Keratinocyte (primary cell): Measurements from ENCODE around the gene HEPN1. TPM values are rescaled to one million over a fixed set of nuclear protein-coding genes. Genes with fewer than 3 reads are reported as not detected.

Experiments used
- DNase-seq: peaks from one replicate; pipeline ENCODE4 v3.0.0-alpha.2; 2011; ENCODE audit warnings: low read depth, missing footprints, low spot score
- FAIRE-seq: peaks from 2 replicates; lab custom pipeline; 2011; peaks lifted over from hg19 to GRCh38; lab: Jason Lieb, UNC
- H2AFZ ChIP-seq: 2 replicates; pipeline ENCODE4 v1.6.0; 2012; ENCODE audit warnings: low read length, control low read depth, inconsistent platforms; ENCODE audit not compliant: control insufficient read depth
- H3K27ac ChIP-seq: 2 replicates; pipeline ENCODE4 v1.5.1; 2011; ENCODE audit warnings: low read length; ENCODE audit not compliant: control insufficient read depth, insufficient read depth
- H3K27me3 ChIP-seq: 3 replicates; pipeline ENCODE4 v1.6.0; 2011; ENCODE audit warnings: low read length; ENCODE audit not compliant: control insufficient read depth, insufficient read depth; ENCODE audit errors: extremely low read depth
- H3K36me3 ChIP-seq, 2 experiments: 2 replicates in 1 of 2; 3 replicates in 1 of 2; pipeline ENCODE4 v1.5.1; 2011; ENCODE audit warnings: low read length in 2 of 2, mild to moderate bottlenecking in 1 of 2; ENCODE audit not compliant: control insufficient read depth in 2 of 2, insufficient read depth in 2 of 2; ENCODE audit errors: extremely low read depth in 1 of 2
- H3K4me1 ChIP-seq: 3 replicates; pipeline ENCODE4 v1.5.1; 2011; ENCODE audit warnings: low read length; ENCODE audit not compliant: control insufficient read depth, insufficient read depth; ENCODE audit errors: extremely low read depth
- H3K4me2 ChIP-seq: 3 replicates; pipeline ENCODE4 v1.6.0; 2011; ENCODE audit warnings: low read depth, low read length; ENCODE audit not compliant: control insufficient read depth, insufficient read depth; ENCODE audit errors: extremely low read depth
- H3K4me3 ChIP-seq, 3 experiments: fragments of 200-600 bp in 1 of 3; sonication (generic) in 1 of 3; 2 replicates in 2 of 3; 3 replicates in 1 of 3; pipeline ENCODE4 v1.5.1; 2011 to 2016; ENCODE audit warnings: low read length in 3 of 3, mild to moderate bottlenecking in 3 of 3, control low read depth in 2 of 3, inconsistent platforms in 1 of 3, low read depth in 1 of 3, mixed read lengths in 1 of 3, mixed run types in 1 of 3, moderate library complexity in 1 of 3; ENCODE audit not compliant: control insufficient read depth in 2 of 3, insufficient read depth in 2 of 3; ENCODE audit errors: extremely low read depth in 1 of 3
- H3K79me2 ChIP-seq: 2 replicates; pipeline ENCODE4 v1.6.0; 2012; ENCODE audit warnings: low read length; ENCODE audit not compliant: control insufficient read depth, insufficient read depth
- H3K9ac ChIP-seq: 3 replicates; pipeline ENCODE4 v1.6.0; 2011; ENCODE audit warnings: low read length; ENCODE audit not compliant: control insufficient read depth, insufficient read depth; ENCODE audit errors: extremely low read depth
- H3K9me1 ChIP-seq: 3 replicates; pipeline ENCODE4 v1.6.0; 2011; ENCODE audit warnings: low read length; ENCODE audit not compliant: control insufficient read depth, insufficient read depth; ENCODE audit errors: extremely low read depth
- H3K9me3 ChIP-seq: 2 replicates; pipeline ENCODE4 v1.5.1; 2012; ENCODE audit warnings: low read depth, low read length; ENCODE audit not compliant: control insufficient read depth
- H4K20me1 ChIP-seq: 3 replicates; pipeline ENCODE4 v1.6.0; 2011; ENCODE audit warnings: low read length; ENCODE audit not compliant: control insufficient read depth, insufficient read depth; ENCODE audit errors: extremely low read depth
- CTCF ChIP-seq, 3 experiments: IDR thresholded peaks in 1 of 3; conservative IDR thresholded peaks in 1 of 3; optimal IDR thresholded peaks in 1 of 3; 2 replicates in 2 of 3; 3 replicates in 1 of 3; pipeline versions ENCODE3 to v1.5.1; 2011; ENCODE audit warnings: low read length in 3 of 3, mild to moderate bottlenecking in 3 of 3, moderate library complexity in 2 of 3, control low read depth in 1 of 3, inconsistent platforms in 1 of 3; ENCODE audit not compliant: insufficient read depth in 2 of 3; ENCODE audit errors: extremely low read depth in 1 of 3
- EZH2 ChIP-seq: IDR thresholded peaks from one replicate; pipeline ENCODE4 v1.6.1; 2012; ENCODE audit warnings: inconsistent platforms, mild to moderate bottlenecking, low read length, moderate library complexity
- dilution Hi-C: fragments of 300-500 bp; cut with MboI; formaldehyde crosslinking; loops from one replicate; pipeline ENCODE4 v1.7.0; 2020; ENCODE audit warnings: low sequenced_read_pairs; ENCODE audit not compliant: extremely low pct_ligation_motif_present
- polyA plus RNA-seq, 5 experiments: library from polyadenylated mRNA; depleted of rRNA in 3 of 5; stranded (reverse) in 3 of 5; stranded (forward) in 1 of 5; unstranded in 1 of 5; fragments of >200 nt; gene quantifications; 1 replicate in 1 of 5; 2 replicates in 3 of 5; 3 replicates in 1 of 5; pipeline versions ENCODE4 v1.2.1 to v1.2.3, GENCODE V29; 2011 to 2012; ENCODE audit warnings: missing spikeins in 2 of 5, low read depth in 1 of 5, low replicate concordance in 1 of 5

The HEPN1 gene
- polyA plus RNA-seq, 1 donor (not counting 4 experiments of a cell fraction or from before 2014, with no cell fraction given) = not detected

GRCh38 chr11:124877910-124878758 is 40.9 kb upstream of the HEPN1 start:
- Histone ChIP-seq H3K79me2 (no peaks in the 10 kb centered on the region), H3K4me3 (no peak overlapping the region), H4K20me1 (no peaks in the 10 kb centered on the region), H3K36me3 (peaks cover 0 to 1% of the 10 kb centered on the region in 2 experiments), H3K9me1 (no peaks in the 10 kb centered on the region), H3K27me3 (peaks cover 15% of the 10 kb centered on the region), H3K9me3 (no peaks in the 10 kb centered on the region), H3K4me1 (peaks cover 15% of the 10 kb centered on the region), H2AFZ (no peak overlapping the region), H3K27ac (no peak overlapping the region), H3K9ac (no peak overlapping the region), H3K4me2 (peak overlapping the region; percentile 90)
- dilution Hi-C loops = no loop called here
- FAIRE-seq (no peak), DNase-seq (no peak)
- no peak for TF ChIP-seq EZH2
- TF ChIP-seq CTCF (optimal IDR thresholded peaks at IDR 0.05 in 1 of 3, IDR thresholded peaks at IDR 0.05 in 1 of 3, conservative IDR thresholded peaks at IDR 0.05 in 1 of 3; ENCODE audit: extremely low read depth in 1 of 3, insufficient read depth in 2 of 3, low read length in 3 of 3) = no peak

DNA sequence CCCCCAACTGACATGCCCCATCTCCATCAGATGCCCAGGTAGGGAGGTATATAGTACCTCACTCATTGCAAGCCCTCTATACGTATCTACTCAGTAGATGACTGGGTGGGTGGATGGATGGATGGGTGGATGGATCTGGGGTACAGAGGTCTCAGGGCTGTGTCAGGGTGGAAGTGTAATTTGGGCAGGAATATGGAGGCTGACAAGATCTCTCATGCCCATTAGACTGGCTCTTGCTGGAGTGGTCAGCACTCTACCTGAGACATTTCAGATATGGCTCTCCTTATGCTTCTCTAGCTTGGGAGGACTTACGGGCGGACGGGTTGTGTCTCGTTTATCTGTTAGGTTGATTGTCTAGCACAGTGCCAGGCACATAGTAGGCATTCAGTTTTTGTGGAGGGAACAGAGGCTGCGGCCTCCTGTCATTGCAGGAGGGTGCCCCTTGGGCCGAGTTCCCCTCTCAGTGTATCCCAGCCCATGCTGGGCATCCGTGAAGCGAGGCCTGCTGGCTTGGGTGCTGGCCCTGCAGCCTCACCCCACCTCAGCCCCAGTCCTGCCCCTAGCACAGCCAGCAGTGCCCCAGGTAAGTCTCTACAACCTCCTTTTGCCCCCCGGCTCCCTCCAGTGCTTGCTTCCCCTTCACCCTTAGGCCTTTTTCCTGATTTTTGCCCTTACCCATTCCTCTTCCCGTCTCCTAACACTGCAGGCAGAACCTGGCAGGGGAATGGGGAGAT is 40.1 kb upstream of the HEPN1 start:
- H3K9me1 ChIP-seq = no peaks in the 10 kb centered on the region
- no peaks in the 10 kb centered on the region for H3K9me3 ChIP-seq
- peaks cover 15% of the 10 kb centered on the region for H3K4me1 ChIP-seq
- H3K27ac ChIP-seq = no peak overlapping the region
- H2AFZ ChIP-seq = no peak overlapping the region
- H3K27me3 ChIP-seq = peaks cover 12% of the 10 kb centered on the region
- H3K79me2 ChIP-seq = no peaks in the 10 kb centered on the region
- dilution Hi-C loops = no loop called here
- H4K20me1 ChIP-seq = no peaks in the 10 kb centered on the region
- TF ChIP-seq CTCF (optimal IDR thresholded peaks at IDR 0.05 in 1 of 3, IDR thresholded peaks at IDR 0.05 in 1 of 3, conservative IDR thresholded peaks at IDR 0.05 in 1 of 3; ENCODE audit: extremely low read depth in 1 of 3, insufficient read depth in 2 of 3, low read length in 3 of 3) = no peak
- TF ChIP-seq EZH2 = no peak
- H3K4me3 ChIP-seq = no peak overlapping the region
- no peak for DNase-seq
- no peak overlapping the region for H3K9ac ChIP-seq
- H3K36me3 ChIP-seq = peaks cover 0 to 1% of the 10 kb centered on the region in 2 experiments
- no peak overlapping the region for H3K4me2 ChIP-seq
- FAIRE-seq = no peak
